Mesothelial cell of epicardium (in vitro differentiated cells): Measurements from ENCODE around the gene FAM181A. TPM values are rescaled to one million over a fixed set of nuclear protein-coding genes. Genes with fewer than 3 reads are reported as not detected.

Experiments used
- DNase-seq, 2 experiments: peaks; one replicate each; pipeline ENCODE4 v3.0.0; 2021; ENCODE audit warnings: low spot score in 2 of 2; ENCODE audit not compliant: unreplicated experiment in 2 of 2
- H3K27ac Mint-ChIP-seq: 2 replicates; pipeline ENCODE4 v1.8.0; 2021; ENCODE audit warnings: mixed read lengths
- H3K27me3 Mint-ChIP-seq: 2 replicates; pipeline ENCODE4 v1.8.0; 2021; ENCODE audit warnings: low read depth, mixed read lengths
- H3K36me3 Mint-ChIP-seq: 2 replicates; pipeline ENCODE4 v1.8.0; 2021; ENCODE audit warnings: mixed read lengths
- H3K4me1 Mint-ChIP-seq: 2 replicates; pipeline ENCODE4 v1.8.0; 2021; ENCODE audit warnings: mixed read lengths
- H3K4me3 Mint-ChIP-seq: 2 replicates; pipeline ENCODE4 v1.8.0; 2021; ENCODE audit warnings: mild to moderate bottlenecking, moderate library complexity, mixed read lengths
- H3K9me3 Mint-ChIP-seq: 2 replicates; pipeline ENCODE4 v1.8.0; 2021; ENCODE audit warnings: mixed read lengths
- total RNA-seq: library from RNA; stranded (reverse); gene quantifications from 3 replicates; pipeline ENCODE4 v1.2.1, GENCODE V29; 2021
- TF ChIP-seq, protein P1 (sequence below): fragments of 200-600 bp; sonication (generic); IDR thresholded peaks from one replicate; pipeline ENCODE4 v1.5.0; 2021; ENCODE audit warnings: antibody characterized with exemption; ENCODE audit not compliant: unreplicated experiment

FAM181A gene
- total RNA-seq, 1 donor from 2014 or later = not detected

DNA sequence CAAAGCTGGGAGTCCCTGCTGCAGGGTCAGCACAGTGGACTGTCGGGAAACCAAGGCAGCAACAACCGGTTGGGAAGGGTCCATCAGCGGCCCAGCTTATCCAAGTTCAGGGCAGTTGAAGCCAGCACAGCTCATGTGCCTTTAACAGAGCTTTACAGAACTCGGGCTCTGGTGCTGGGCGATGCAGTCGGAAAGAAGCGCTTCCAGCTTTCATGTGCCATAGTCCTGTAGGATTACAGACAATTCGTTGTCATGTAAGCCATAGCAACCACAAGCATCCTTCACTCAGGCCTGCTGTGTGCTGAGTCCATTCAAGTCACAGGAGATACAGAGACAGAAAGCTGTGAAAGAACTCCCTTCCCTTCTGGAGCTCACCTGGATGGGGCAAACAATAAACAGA is 3.5 kb upstream of the FAM181A start:
- no peak for DNase-seq
- TF ChIP-seq, protein P1, sequence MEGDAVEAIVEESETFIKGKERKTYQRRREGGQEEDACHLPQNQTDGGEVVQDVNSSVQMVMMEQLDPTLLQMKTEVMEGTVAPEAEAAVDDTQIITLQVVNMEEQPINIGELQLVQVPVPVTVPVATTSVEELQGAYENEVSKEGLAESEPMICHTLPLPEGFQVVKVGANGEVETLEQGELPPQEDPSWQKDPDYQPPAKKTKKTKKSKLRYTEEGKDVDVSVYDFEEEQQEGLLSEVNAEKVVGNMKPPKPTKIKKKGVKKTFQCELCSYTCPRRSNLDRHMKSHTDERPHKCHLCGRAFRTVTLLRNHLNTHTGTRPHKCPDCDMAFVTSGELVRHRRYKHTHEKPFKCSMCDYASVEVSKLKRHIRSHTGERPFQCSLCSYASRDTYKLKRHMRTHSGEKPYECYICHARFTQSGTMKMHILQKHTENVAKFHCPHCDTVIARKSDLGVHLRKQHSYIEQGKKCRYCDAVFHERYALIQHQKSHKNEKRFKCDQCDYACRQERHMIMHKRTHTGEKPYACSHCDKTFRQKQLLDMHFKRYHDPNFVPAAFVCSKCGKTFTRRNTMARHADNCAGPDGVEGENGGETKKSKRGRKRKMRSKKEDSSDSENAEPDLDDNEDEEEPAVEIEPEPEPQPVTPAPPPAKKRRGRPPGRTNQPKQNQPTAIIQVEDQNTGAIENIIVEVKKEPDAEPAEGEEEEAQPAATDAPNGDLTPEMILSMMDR = no peak
- Mint-ChIP-seq H3K27me3 (peaks cover 3% of the 10 kb centered on the region), H3K9me3 (peaks cover 3% of the 10 kb centered on the region), H3K4me3 (no peak overlapping the region), H3K27ac (no peak overlapping the region), H3K4me1 (no peaks in the 10 kb centered on the region), H3K36me3 (no peaks in the 10 kb centered on the region)

DNA sequence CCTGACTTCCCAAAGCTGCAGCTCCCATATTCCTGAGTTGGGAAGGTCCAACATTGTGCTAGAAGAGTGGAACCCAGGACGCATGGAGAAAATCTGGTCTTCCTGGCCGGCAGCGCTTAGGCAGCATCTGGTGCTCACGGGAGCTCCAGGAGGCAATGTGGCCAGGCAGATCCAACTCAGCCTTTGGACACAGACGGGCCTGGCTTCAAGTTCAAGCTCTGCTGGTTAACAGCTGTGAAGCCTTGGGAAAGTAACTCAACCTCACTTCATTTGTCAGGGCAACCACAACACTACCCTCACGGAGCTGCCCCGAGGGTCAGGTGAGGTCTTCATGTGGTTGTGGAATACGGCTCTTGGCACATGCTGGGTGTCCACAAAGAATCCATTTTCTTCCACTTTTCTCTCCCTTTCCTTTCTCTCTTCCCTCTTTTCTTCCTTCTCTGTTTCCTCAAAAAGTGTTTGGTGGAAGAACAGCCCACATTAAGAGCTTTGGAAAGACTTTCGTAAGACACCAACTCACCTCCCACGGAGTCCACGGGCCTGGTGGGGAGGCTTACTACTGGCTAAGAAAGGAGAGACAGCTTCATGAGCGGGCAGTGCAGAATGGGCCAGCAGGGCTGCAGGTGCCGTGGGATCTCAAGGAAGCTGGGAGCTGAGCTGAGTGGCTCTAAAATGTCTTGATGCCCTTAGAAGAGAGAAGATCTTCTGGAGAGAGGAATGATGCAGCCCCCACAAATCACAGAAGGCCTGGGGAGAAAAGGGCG is 2.4 kb upstream of the FAM181A start:
- no peak overlapping the region for H3K27ac Mint-ChIP-seq
- no peaks in the 10 kb centered on the region for H3K9me3 Mint-ChIP-seq
- H3K27me3 Mint-ChIP-seq = no peaks in the 10 kb centered on the region
- H3K4me3 Mint-ChIP-seq = no peak overlapping the region
- no peaks in the 10 kb centered on the region for H3K4me1 Mint-ChIP-seq
- DNase-seq = no peak
- TF ChIP-seq, protein P1 = no peak
- no peaks in the 10 kb centered on the region for H3K36me3 Mint-ChIP-seq

DNA sequence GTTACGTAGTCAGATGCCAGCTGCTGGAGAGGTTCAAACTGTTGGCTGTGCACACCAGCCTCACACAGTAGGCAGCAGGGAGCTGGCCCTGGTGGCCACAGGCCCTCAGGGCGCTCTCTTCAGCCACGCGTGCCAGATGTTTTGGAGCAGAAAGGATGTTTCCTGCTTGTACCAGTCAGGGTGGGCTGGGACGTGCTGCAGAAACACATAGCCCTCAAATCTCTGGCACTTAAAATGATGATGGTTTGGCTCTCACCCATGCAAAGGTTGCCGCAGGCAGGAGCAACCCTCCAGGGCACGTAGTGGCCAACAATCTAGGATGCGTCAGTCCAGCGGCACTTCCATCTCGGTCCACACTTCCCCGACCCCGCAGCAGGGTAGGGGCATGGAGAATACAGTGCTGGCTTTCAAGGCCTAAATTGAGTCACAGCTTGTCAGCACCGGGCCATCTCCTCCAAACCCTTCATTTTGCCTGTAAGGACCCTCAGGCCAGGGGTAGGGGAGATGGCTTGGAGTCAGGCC is 1.7 kb upstream of the FAM181A start:
- TF ChIP-seq, protein P1 = no peak
- Mint-ChIP-seq H3K27me3 (no peaks in the 10 kb centered on the region), H3K27ac (no peak overlapping the region), H3K4me1 (no peaks in the 10 kb centered on the region), H3K36me3 (no peaks in the 10 kb centered on the region), H3K4me3 (no peak overlapping the region), H3K9me3 (no peaks in the 10 kb centered on the region)
- no peak for DNase-seq

DNA sequence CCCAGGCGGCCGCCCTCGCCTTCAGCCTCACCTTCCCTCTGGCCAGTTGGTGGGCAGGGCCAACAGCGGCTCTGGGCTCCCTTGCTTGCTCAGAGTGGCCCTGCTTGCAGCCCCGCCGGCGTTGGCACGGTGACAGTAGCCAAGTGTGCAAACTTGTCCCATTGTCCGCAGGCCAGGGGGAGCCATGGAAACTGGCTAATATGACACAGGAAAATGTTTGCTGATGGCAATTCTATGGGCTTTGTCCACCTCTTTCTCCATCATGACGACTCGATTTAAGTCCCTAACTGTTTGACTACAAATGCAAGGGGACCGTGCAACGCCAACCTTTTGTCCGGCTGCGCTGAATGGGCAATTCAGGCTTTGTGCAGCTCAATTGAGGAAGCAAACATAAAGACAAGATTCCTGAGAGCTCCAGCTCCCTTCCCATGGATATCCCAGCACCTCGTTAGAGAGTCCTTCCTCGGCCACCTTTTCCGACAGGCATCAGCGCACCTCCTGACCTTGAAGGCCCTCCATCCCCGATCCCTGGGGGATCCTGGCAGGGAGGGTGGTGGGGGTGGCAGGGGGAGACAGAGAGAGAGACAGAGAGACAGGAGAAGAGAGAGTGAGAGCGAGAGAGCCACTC is 785 bp upstream of the FAM181A start:
- Mint-ChIP-seq H3K36me3 (no peaks in the 10 kb centered on the region), H3K27me3 (no peaks in the 10 kb centered on the region), H3K27ac (no peak overlapping the region), H3K4me1 (no peaks in the 10 kb centered on the region), H3K9me3 (no peaks in the 10 kb centered on the region), H3K4me3 (no peak overlapping the region)
- DNase-seq = no peak
- TF ChIP-seq, protein P1 = no peak

DNA sequence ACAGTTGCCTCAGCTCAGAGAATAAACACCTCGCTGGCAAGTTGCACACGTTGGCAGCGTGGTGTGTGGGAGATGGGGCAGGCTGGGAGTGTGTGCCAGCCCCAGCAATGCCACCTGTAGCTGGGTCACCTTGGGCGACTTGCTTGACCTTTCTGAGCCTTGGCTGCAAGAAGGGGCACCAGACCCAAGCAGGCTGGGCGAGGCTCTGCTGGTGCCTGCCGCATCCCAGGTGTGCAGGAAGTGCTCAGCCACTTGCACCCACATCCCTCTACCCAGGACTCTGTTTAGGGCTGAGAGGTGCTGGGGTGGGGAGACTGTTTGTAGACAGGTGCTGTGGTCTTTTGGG is 629 bp downstream of the FAM181A start:
- H3K27me3 Mint-ChIP-seq = no peaks in the 10 kb centered on the region
- no peak overlapping the region for H3K27ac Mint-ChIP-seq
- DNase-seq = no peak
- H3K9me3 Mint-ChIP-seq = no peaks in the 10 kb centered on the region
- H3K4me1 Mint-ChIP-seq = no peaks in the 10 kb centered on the region
- H3K36me3 Mint-ChIP-seq = no peaks in the 10 kb centered on the region
- TF ChIP-seq, protein P1 = no peak
- no peak overlapping the region for H3K4me3 Mint-ChIP-seq
